GM21619 (cell line): ENCODE measurements around the gene MSANTD1.

ENCODE experiments used
- ATAC-seq: cut with Tn5 transposase; IDR thresholded peaks from one replicate; pipeline ENCODE4 v1.9.1; 2021; ENCODE audit not compliant: unreplicated experiment

The MSANTD1 gene

GRCh38 chr4:3246458-3247398 is 2.2 kb upstream of the MSANTD1 start:
- no peak for ATAC-seq

GRCh38 chr4:3247399-3248177 is 1.4 kb upstream of the MSANTD1 start:
- no peak for ATAC-seq

- ATAC-seq, result no peak
Measured at GRCh38 chr4:3248178-3248480, 830 bp upstream of the MSANTD1 start.

GRCh38 chr4:3249711-3250437 is 915 bp downstream of the MSANTD1 start:
- no peak for ATAC-seq

- ATAC-seq, result no peak
Measured at GRCh38 chr4:3250438-3250955, 1.5 kb downstream of the MSANTD1 start.

GRCh38 chr4:3250956-3251690 is 2.2 kb downstream of the MSANTD1 start:
- no peak for ATAC-seq

- ATAC-seq, result no peak
Measured at GRCh38 chr4:3251691-3252479, 2.9 kb downstream of the MSANTD1 start.

- no peak for ATAC-seq
Measured at GRCh38 chr4:3252480-3252828, 3.5 kb downstream of the MSANTD1 start.

GRCh38 chr4:3252831-3253641 is 4.1 kb downstream of the MSANTD1 start:
- ATAC-seq, result no peak

GRCh38 chr4:3253808-3254207 is 4.8 kb downstream of the MSANTD1 start:
- no peak for ATAC-seq

GRCh38 chr4:3254302-3255131 is 5.6 kb downstream of the MSANTD1 start:
- ATAC-seq, result no peak

- ATAC-seq, result no peak
Measured at GRCh38 chr4:3255611-3256186, 6.7 kb downstream of the MSANTD1 start.

GRCh38 chr4:3256230-3257102 is 7.5 kb downstream of the MSANTD1 start:
- ATAC-seq, result no peak

GRCh38 chr4:3257103-3257555 is 8.2 kb downstream of the MSANTD1 start:
- peak; percentile 17 for ATAC-seq

GRCh38 chr4:3257556-3258482 is 8.9 kb downstream of the MSANTD1 start:
- ATAC-seq, result peak; percentile 63
